Uterus (tissue), 4 donors: ENCODE measurements around the gene TNS4. TPM values are rescaled to one million over a fixed set of nuclear protein-coding genes. Genes with fewer than 3 reads are reported as not detected.

Source experiments
- DNase-seq, 2 donors: peaks; one replicate each; pipeline ENCODE4 v3.0.0-alpha.2; 2019 to 2020
- H3K27ac ChIP-seq, 2 donors: fragments of 200-600 bp; sonication (generic); 1 replicate in 1 of 2; 2 replicates in 1 of 2; pipeline ENCODE4 v1.5.1; 2016 to 2018
- H3K27me3 ChIP-seq, 2 donors: fragments of 200-600 bp; sonication (generic); one replicate each; pipeline ENCODE4 v1.5.1; 2018 to 2019; ENCODE audit warnings: control low read depth in 1 of 2
- H3K36me3 ChIP-seq, 2 donors: fragments of 200-600 bp; sonication (generic); one replicate each; pipeline ENCODE4 v1.5.1; 2019; ENCODE audit warnings: control low read depth in 1 of 2
- H3K4me1 ChIP-seq, 2 donors: fragments of 200-600 bp; sonication (generic); one replicate each; pipeline ENCODE4 v1.5.1; 2018 to 2019; ENCODE audit warnings: control low read depth in 1 of 2
- H3K4me3 ChIP-seq, 2 donors: fragments of 200-600 bp; sonication (generic); 1 replicate in 1 of 2; 2 replicates in 1 of 2; pipeline ENCODE4 v1.5.1; 2018 to 2019; ENCODE audit warnings: mild to moderate bottlenecking in 1 of 2
- H3K9me3 ChIP-seq, 2 donors: fragments of 200-600 bp; sonication (generic); one replicate each; pipeline ENCODE4 v1.5.1; 2019; ENCODE audit warnings: control low read depth in 1 of 2
- POLR2A ChIP-seq, 2 donors: fragments of 450-650 bp; IDR thresholded peaks; one replicate each; pipeline ENCODE4 v1.6.1; 2016; ENCODE audit warnings: antibody characterized with exemption in 2 of 2, mild to moderate bottlenecking in 1 of 2, moderate library complexity in 1 of 2
- intact Hi-C: fragments of 100-400 bp; cut with DNase I; formaldehyde crosslinking; loops from one replicate; pipeline ENCODE4 v1.15.1; 2023; ENCODE audit warnings: low total_unique reads
- total RNA-seq, 4 donors: library from RNA; depleted of rRNA in 3 of 4; stranded (reverse); fragments of >200 nt in 3 of 4; gene quantifications; one replicate each; pipeline versions ENCODE4 v1.1.0 to v1.2.4, GENCODE V29; 2014 to 2023
- TF ChIP-seq, protein P1 (sequence below), 4 experiments: fragments of 200-600 bp in 2 of 4; fragments of 450-650 bp in 2 of 4; sonication (generic) in 2 of 4; IDR thresholded peaks; one replicate each; pipeline ENCODE4 v1.5.1; 2016 to 2019; ENCODE audit warnings: antibody characterized with exemption in 4 of 4, mild to moderate bottlenecking in 2 of 4, moderate library complexity in 1 of 4
- donor health status: DM: yes; HTN: yes; CAD: no.

TNS4 gene
- total RNA-seq, 4 donors from 2014 or later: 0.09 to 2.6 (median 0.28) TPM; not detected in 1

- Histone ChIP-seq H3K27ac (peak overlapping the region; percentile 94 to 97), H3K9me3 (no peaks in the 10 kb centered on the region), H3K4me1 (peaks cover 0 to 8% of the 10 kb centered on the region in 2 donors), H3K4me3 (peak overlapping the region; percentile 56 to 87), H3K36me3 (no peaks in the 10 kb centered on the region), H3K27me3 (no peaks in the 10 kb centered on the region)
- TF ChIP-seq, protein P1, sequence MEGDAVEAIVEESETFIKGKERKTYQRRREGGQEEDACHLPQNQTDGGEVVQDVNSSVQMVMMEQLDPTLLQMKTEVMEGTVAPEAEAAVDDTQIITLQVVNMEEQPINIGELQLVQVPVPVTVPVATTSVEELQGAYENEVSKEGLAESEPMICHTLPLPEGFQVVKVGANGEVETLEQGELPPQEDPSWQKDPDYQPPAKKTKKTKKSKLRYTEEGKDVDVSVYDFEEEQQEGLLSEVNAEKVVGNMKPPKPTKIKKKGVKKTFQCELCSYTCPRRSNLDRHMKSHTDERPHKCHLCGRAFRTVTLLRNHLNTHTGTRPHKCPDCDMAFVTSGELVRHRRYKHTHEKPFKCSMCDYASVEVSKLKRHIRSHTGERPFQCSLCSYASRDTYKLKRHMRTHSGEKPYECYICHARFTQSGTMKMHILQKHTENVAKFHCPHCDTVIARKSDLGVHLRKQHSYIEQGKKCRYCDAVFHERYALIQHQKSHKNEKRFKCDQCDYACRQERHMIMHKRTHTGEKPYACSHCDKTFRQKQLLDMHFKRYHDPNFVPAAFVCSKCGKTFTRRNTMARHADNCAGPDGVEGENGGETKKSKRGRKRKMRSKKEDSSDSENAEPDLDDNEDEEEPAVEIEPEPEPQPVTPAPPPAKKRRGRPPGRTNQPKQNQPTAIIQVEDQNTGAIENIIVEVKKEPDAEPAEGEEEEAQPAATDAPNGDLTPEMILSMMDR (IDR thresholded peaks at IDR 0.05): peak in 2 of 4 experiments; percentile 9 to 30
- TF ChIP-seq POLR2A (IDR thresholded peaks at IDR 0.05): no peak
- peak; percentile 66 to 70 for DNase-seq
- intact Hi-C loops: loop anchor here (5.0 kb wide), 2 partner anchors 35 to 90 kb away; no protein-coding TSS in a partner anchor
Measured at GRCh38 chr17:40442392-40443195, 58.8 kb downstream of the TNS4 start.

- no peak for DNase-seq
- no peak for TF ChIP-seq POLR2A (IDR thresholded peaks at IDR 0.05)
- TF ChIP-seq, protein P1 (IDR thresholded peaks at IDR 0.05): no peak
- H3K27ac ChIP-seq: no peak overlapping the region
Measured at GRCh38 chr17:40440166-40440565, 61.3 kb downstream of the TNS4 start.

GRCh38 chr17:40437095-40437732 lies 64.2 kb downstream of the TNS4 start:
- Histone ChIP-seq H3K9me3 (no peaks in the 10 kb centered on the region), H3K4me3 (no peak overlapping the region), H3K27ac (no peak overlapping the region), H3K4me1 (peaks cover 2 to 4% of the 10 kb centered on the region in 2 donors), H3K36me3 (no peaks in the 10 kb centered on the region), H3K27me3 (no peaks in the 10 kb centered on the region)
- TF ChIP-seq POLR2A (IDR thresholded peaks at IDR 0.05): no peak
- TF ChIP-seq, protein P1 (IDR thresholded peaks at IDR 0.05): no peak
- intact Hi-C loops: no loop called here
- no peak for DNase-seq

More at GRCh38 chr17:40440166-40440565, 61.3 kb downstream of the TNS4 start:
- no peak overlapping the region for H3K4me3 ChIP-seq
- no peaks in the 10 kb centered on the region for H3K27me3 ChIP-seq
- intact Hi-C loops: loop anchor here (2.0 to 5.0 kb wide), 3 partner anchors 37 to 121 kb away; no protein-coding TSS in a partner anchor
- no peaks in the 10 kb centered on the region for H3K9me3 ChIP-seq
- H3K36me3 ChIP-seq: no peaks in the 10 kb centered on the region
- H3K4me1 ChIP-seq: peaks cover 0 to 8% of the 10 kb centered on the region in 2 donors

DNA sequence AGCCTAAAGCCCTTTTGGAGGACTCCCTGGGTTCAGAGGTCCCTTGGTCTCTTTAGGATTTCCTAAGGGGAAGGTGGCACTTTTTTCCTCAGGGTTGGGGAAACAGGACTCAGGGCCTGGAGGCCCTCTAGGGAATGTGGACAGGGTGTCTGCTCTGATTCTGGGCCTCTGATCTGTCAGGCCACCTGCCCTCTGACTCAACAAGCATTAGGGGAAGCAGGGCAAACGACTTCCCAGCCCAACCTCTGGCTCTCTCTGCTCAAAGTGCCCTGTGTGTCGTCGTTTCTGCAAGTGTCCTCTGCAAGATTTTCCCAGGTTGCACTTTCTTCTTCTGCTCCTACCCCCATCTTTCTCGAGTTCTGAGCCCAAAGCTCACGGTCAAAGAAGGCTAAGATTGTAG lies 64.8 kb downstream of the TNS4 start:
- Histone ChIP-seq H3K36me3 (no peaks in the 10 kb centered on the region), H3K4me3 (no peak overlapping the region), H3K27me3 (no peaks in the 10 kb centered on the region), H3K27ac (no peak overlapping the region), H3K9me3 (no peaks in the 10 kb centered on the region), H3K4me1 (peaks cover 0 to 4% of the 10 kb centered on the region in 2 donors)
- intact Hi-C loops: no loop called here
- no peak for DNase-seq
- no peak for TF ChIP-seq POLR2A (IDR thresholded peaks at IDR 0.05)
- TF ChIP-seq, protein P1 (IDR thresholded peaks at IDR 0.05): no peak
